H1 (cell line): ENCODE results near the gene ANKRD13B. TPM values are rescaled to one million over a fixed set of nuclear protein-coding genes. Genes with fewer than 3 reads are reported as not detected.

Source experiments
- CTCF ChIA-PET: fragments of 300-600 bp; sonication (Branson Sonifier 250); formaldehyde crosslinking; loops from one replicate; lab custom pipeline; 2021; ENCODE audit not compliant: partially characterized antibody; lab: Charles Lee
- POLR2A ChIA-PET: fragments of 300-600 bp; sonication (Branson Sonifier 250); formaldehyde crosslinking; loops from one replicate; lab custom pipeline; 2021; ENCODE audit warnings: inconsistent platforms; ENCODE audit not compliant: partially characterized antibody; lab: Charles Lee
- DNase-seq, 2 experiments: peaks; one replicate each; pipeline versions ENCODE4 v3.0.0 to v3.0.0-alpha.2; 2010 to 2022; ENCODE audit warnings: low spot score in 2 of 2, low read depth in 1 of 2, mixed read lengths in 1 of 2
- FAIRE-seq: peaks from 2 replicates; lab custom pipeline; 2011; peaks lifted over from hg19 to GRCh38; lab: Jason Lieb, UNC
- H2AFZ ChIP-seq: 2 replicates; pipeline ENCODE4 v1.8.1; 2012; ENCODE audit warnings: low read length, inconsistent platforms
- H2AK5ac ChIP-seq: 2 replicates; pipeline ENCODE4 v1.6.1; 2013; ENCODE audit warnings: low read depth, low read length
- H2BK120ac ChIP-seq: replicated peaks from 2 replicates; pipeline ENCODE3; 2013; ENCODE audit warnings: low read depth, low read length, inconsistent platforms
- H2BK12ac ChIP-seq: 2 replicates; pipeline ENCODE4 v1.6.1; 2013; ENCODE audit warnings: low read depth, low read length
- H2BK15ac ChIP-seq: 2 replicates; pipeline ENCODE4 v1.6.1; 2013; ENCODE audit warnings: low read length
- H2BK20ac ChIP-seq: 2 replicates; pipeline ENCODE4 v1.6.1; 2013; ENCODE audit warnings: low read length
- H2BK5ac ChIP-seq: 2 replicates; pipeline ENCODE4 v1.6.1; 2013; ENCODE audit warnings: low read depth, low read length
- H3K14ac ChIP-seq: 2 replicates; pipeline ENCODE4 v1.6.1; 2013; ENCODE audit warnings: inconsistent platforms; ENCODE audit not compliant: insufficient read length
- H3K18ac ChIP-seq: 2 replicates; pipeline ENCODE4 v1.6.1; 2013; ENCODE audit warnings: low read length; ENCODE audit errors: extremely low read depth
- H3K23ac ChIP-seq: 2 replicates; pipeline ENCODE4 v1.6.1; 2013; ENCODE audit warnings: inconsistent platforms; ENCODE audit not compliant: insufficient read length
- H3K23me2 ChIP-seq: 2 replicates; pipeline ENCODE4 v1.6.1; 2013; ENCODE audit warnings: low read depth, low read length
- H3K27ac ChIP-seq: 2 replicates; pipeline ENCODE4 v1.6.1; 2011; ENCODE audit warnings: low read depth, low read length, inconsistent platforms
- H3K27me3 ChIP-seq, 4 experiments: replicated peaks in 1 of 4; 1 replicate in 1 of 4; 2 replicates in 3 of 4; pipeline versions ENCODE4 v1.6.1 to v1.8.1; 2011 to 2013; ENCODE audit warnings: low read length in 3 of 4, mild to moderate bottlenecking in 3 of 4, inconsistent platforms in 2 of 4, mixed read lengths in 2 of 4, moderate library complexity in 1 of 4; ENCODE audit not compliant: control insufficient read depth in 3 of 4, insufficient read depth in 3 of 4; ENCODE audit errors: extremely low read depth in 1 of 4
- H3K36me3 ChIP-seq, 4 experiments: 2 replicates each; pipeline versions ENCODE4 v1.6.1 to v1.8.1; 2011 to 2013; ENCODE audit warnings: mild to moderate bottlenecking in 4 of 4, low read length in 3 of 4, moderate library complexity in 2 of 4, control low read depth in 1 of 4, inconsistent platforms in 1 of 4; ENCODE audit not compliant: insufficient read depth in 4 of 4, control insufficient read depth in 2 of 4
- H3K4ac ChIP-seq: replicated peaks from 2 replicates; pipeline ENCODE3; 2013; ENCODE audit warnings: low read length, low read depth, mixed read lengths, inconsistent platforms; ENCODE audit not compliant: insufficient read length
- H3K4me1 ChIP-seq, 4 experiments: replicated peaks in 1 of 4; 1 replicate in 1 of 4; 2 replicates in 3 of 4; pipeline versions ENCODE4 v1.6.1 to v1.8.1; 2011 to 2013; ENCODE audit warnings: low read length in 3 of 4, inconsistent platforms in 2 of 4, mixed read lengths in 1 of 4; ENCODE audit not compliant: insufficient read depth in 4 of 4, control insufficient read depth in 3 of 4
- H3K4me2 ChIP-seq, 2 experiments: 2 replicates each; pipeline versions ENCODE4 v1.6.1 to v1.8.1; 2011 to 2013; ENCODE audit warnings: low read depth in 2 of 2, low read length in 2 of 2, control low read depth in 1 of 2, inconsistent platforms in 1 of 2, mild to moderate bottlenecking in 1 of 2; ENCODE audit not compliant: insufficient read depth in 1 of 2
- H3K4me3 ChIP-seq, 4 experiments: fragments of 200-600, 300-600 bp in 1 of 4; sonication (generic), shearing (Covaris generic), sonication (Bioruptor Twin) in 1 of 4; 2 replicates each; pipeline versions ENCODE4 v1.5.1 to v1.8.1; 2011 to 2016; ENCODE audit warnings: low read length in 4 of 4, low read depth in 3 of 4, control low read depth in 2 of 4, inconsistent platforms in 2 of 4, mild to moderate bottlenecking in 2 of 4, mixed read lengths in 1 of 4, moderate library complexity in 1 of 4; ENCODE audit not compliant: insufficient read depth in 2 of 4; ENCODE audit errors: extremely low read depth in 1 of 4
- H3K56ac ChIP-seq: replicated peaks from 2 replicates; pipeline ENCODE3; 2013; ENCODE audit warnings: low read depth, mild to moderate bottlenecking, mixed read lengths, low read length, inconsistent platforms; ENCODE audit not compliant: insufficient read length
- H3K79me1 ChIP-seq: 2 replicates; pipeline ENCODE4 v1.6.1; 2013; ENCODE audit warnings: low read depth, low read length, control low read depth
- H3K79me2 ChIP-seq, 2 experiments: 2 replicates each; pipeline versions ENCODE4 v1.6.1 to v1.8.1; 2012 to 2013; ENCODE audit warnings: low read length in 2 of 2, mild to moderate bottlenecking in 2 of 2, inconsistent platforms in 1 of 2; ENCODE audit not compliant: insufficient read depth in 2 of 2, control insufficient read depth in 1 of 2
- H3K9ac ChIP-seq, 4 experiments: replicated peaks in 1 of 4; 1 replicate in 1 of 4; 2 replicates in 3 of 4; pipeline versions ENCODE4 v1.6.1 to v1.8.1; 2011 to 2013; ENCODE audit warnings: low read depth in 3 of 4, low read length in 3 of 4, control low read depth in 2 of 4, mild to moderate bottlenecking in 2 of 4, moderate library complexity in 2 of 4, inconsistent platforms in 1 of 4; ENCODE audit errors: extremely low read depth in 1 of 4
- H3K9me3 ChIP-seq, 2 experiments: 2 replicates each; pipeline versions ENCODE4 v1.6.1 to v1.8.1; 2012 to 2013; ENCODE audit warnings: mild to moderate bottlenecking in 2 of 2, moderate library complexity in 2 of 2, control low read depth in 1 of 2, inconsistent platforms in 1 of 2, low read depth in 1 of 2, low read length in 1 of 2, mixed read lengths in 1 of 2; ENCODE audit not compliant: insufficient read depth in 2 of 2
- H4K20me1 ChIP-seq, 2 experiments: replicated peaks in 1 of 2; 2 replicates each; pipeline versions ENCODE3 to v1.8.1; 2011 to 2013; ENCODE audit warnings: inconsistent platforms in 2 of 2, low read length in 2 of 2, mild to moderate bottlenecking in 1 of 2; ENCODE audit not compliant: insufficient read depth in 2 of 2, control insufficient read depth in 1 of 2
- H4K5ac ChIP-seq: 2 replicates; pipeline ENCODE4 v1.6.1; 2013; ENCODE audit warnings: low read length, low read depth, mixed read lengths, inconsistent platforms; ENCODE audit not compliant: insufficient read length
- H4K8ac ChIP-seq: 2 replicates; pipeline ENCODE4 v1.8.0; 2013; ENCODE audit warnings: mild to moderate bottlenecking, moderate library complexity, low read length, inconsistent platforms; ENCODE audit not compliant: insufficient read depth; ENCODE audit errors: extremely low read depth
- H4K91ac ChIP-seq: replicated peaks from 2 replicates; pipeline ENCODE3; 2013; ENCODE audit warnings: low read length, mixed read lengths, inconsistent platforms; ENCODE audit not compliant: insufficient read length
- CBX8 ChIP-seq: fragments of 300-800, 300-1000 bp; sonication (generic); IDR thresholded peaks from 2 replicates; pipeline ENCODE4 v1.7.1; 2016; ENCODE audit warnings: low read depth, low read length, borderline replicate concordance
- CEBPB ChIP-seq: IDR thresholded peaks from 2 replicates; pipeline ENCODE4 v1.6.1; 2012; ENCODE audit warnings: low read depth, low read length
- CTBP2 ChIP-seq: IDR thresholded peaks from 2 replicates; pipeline ENCODE4 v1.7.0; 2011; ENCODE audit warnings: borderline replicate concordance, mild to moderate bottlenecking, moderate library complexity, mixed read lengths, low read length; ENCODE audit not compliant: insufficient read depth, insufficient read length
- FOSL1 ChIP-seq: IDR thresholded peaks from 2 replicates; pipeline ENCODE4 v1.6.1; 2011; ENCODE audit warnings: mild to moderate bottlenecking, low read depth, low read length, moderate library complexity; ENCODE audit not compliant: insufficient read depth
- JUN ChIP-seq: IDR thresholded peaks from 2 replicates; pipeline ENCODE4 v1.6.1; 2011; ENCODE audit warnings: low read depth, mild to moderate bottlenecking, improper control_type of control experiment, low read length
- MAFK ChIP-seq: IDR thresholded peaks from 2 replicates; pipeline ENCODE4 v1.6.1; 2012; ENCODE audit warnings: low read depth, mild to moderate bottlenecking, improper control_type of control experiment, low read length
- NANOG ChIP-seq: IDR thresholded peaks from 2 replicates; pipeline ENCODE4 v1.6.1; 2011; ENCODE audit warnings: low read length, low read depth, mild to moderate bottlenecking, inconsistent platforms; ENCODE audit not compliant: insufficient read depth, poor library complexity, severe bottlenecking
- NRF1 ChIP-seq: IDR thresholded peaks from 2 replicates; pipeline ENCODE4 v1.6.1; 2011; ENCODE audit warnings: mild to moderate bottlenecking, low read depth, low read length, improper control_type of control experiment
- SIRT6 ChIP-seq: IDR thresholded peaks from one replicate; pipeline ENCODE4 v1.7.1; 2012; ENCODE audit warnings: low read length, inconsistent platforms
- SP2 ChIP-seq: IDR thresholded peaks from 2 replicates; pipeline ENCODE4 v1.6.1; 2012; ENCODE audit warnings: mild to moderate bottlenecking, low read length, inconsistent platforms
- SUZ12 ChIP-seq: fragments of 200-600 bp; sonication (generic); IDR thresholded peaks from 2 replicates; pipeline ENCODE4 v1.6.1; 2012; ENCODE audit warnings: mild to moderate bottlenecking, inconsistent platforms, low read length, moderate library complexity, mixed read lengths
- ZNF274 ChIP-seq: IDR thresholded peaks from 2 replicates; pipeline ENCODE4 v1.7.0; 2012; ENCODE audit warnings: low read length, borderline replicate concordance; ENCODE audit errors: extremely low read depth
- polyA plus RNA-seq, 7 experiments: library from polyadenylated mRNA; depleted of rRNA in 3 of 7; stranded (reverse) in 5 of 7; unstranded in 2 of 7; fragments of >200 nt in 5 of 7; fragments of 200-250 nt in 2 of 7; gene quantifications; 1 replicate in 5 of 7; 2 replicates in 1 of 7; 4 replicates in 1 of 7; pipeline versions ENCODE4 v1.2.1 to v1.2.3, GENCODE V29; 2011 to 2013; ENCODE audit warnings: missing spikeins in 2 of 7, mixed read lengths in 2 of 7
- total RNA-seq: library from RNA; stranded (reverse); fragmentation: NEBNext Ultra II Directional; extraction: Animal tissue kit (Norgen Biotek cat#: 25700); gene quantifications from 2 replicates; pipeline ENCODE4 v1.2.1, GENCODE V29; 2021
- TF ChIP-seq, protein P1 (sequence below): IDR thresholded peaks from 2 replicates; pipeline ENCODE4 v1.6.1; 2012; ENCODE audit warnings: inconsistent platforms
- TF ChIP-seq, protein P2 (sequence below): IDR thresholded peaks from 2 replicates; pipeline ENCODE4 v1.6.1; 2011; ENCODE audit warnings: low read length, improper control_type of control experiment

ANKRD13B gene
- total and polyA plus RNA-seq, 2 of the 8 experiments (the other 6 are each of a cell fraction or from before 2014, with no cell fraction given) = 16.4 to 48.5 TPM

DNA sequence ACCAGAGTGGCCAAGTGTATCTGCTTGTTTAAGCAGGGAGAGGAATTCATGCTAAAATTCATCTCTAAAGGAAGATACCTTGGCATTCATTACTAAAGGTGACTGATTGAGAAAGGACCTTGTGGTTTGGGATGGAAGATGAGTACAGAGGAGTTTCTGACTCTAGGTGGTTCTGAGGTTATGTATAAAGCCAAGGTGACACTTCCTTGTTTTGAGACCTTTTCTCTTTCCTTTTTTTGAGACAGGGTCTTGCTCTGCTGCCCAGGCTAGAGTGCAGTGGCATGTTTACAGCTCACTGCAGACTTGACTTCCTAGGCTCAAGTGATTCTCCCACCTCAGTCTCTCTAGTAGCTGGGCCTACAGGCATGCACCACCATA lies 35.2 kb upstream of the ANKRD13B start:
- no peak for FAIRE-seq
- Histone ChIP-seq H3K4ac (no peak overlapping the region), H3K18ac (no peak overlapping the region), H3K4me1 (no peaks in the 10 kb centered on the region), H3K36me3 (no peaks in the 10 kb centered on the region), H4K5ac (no peak overlapping the region), H3K79me2 (no peaks in the 10 kb centered on the region), H4K20me1 (no peaks in the 10 kb centered on the region), H3K9ac (no peak overlapping the region), H3K27ac (no peak overlapping the region), H3K9me3 (no peaks in the 10 kb centered on the region), H3K79me1 (no peaks in the 10 kb centered on the region), H3K4me2 (no peak overlapping the region), H2BK12ac (no peak overlapping the region), H2AK5ac (no peak overlapping the region), H2AFZ (no peak overlapping the region), H3K56ac (no peak overlapping the region), H3K14ac (no peak overlapping the region), H3K23ac (no peak overlapping the region), H2BK20ac (no peak overlapping the region), H2BK15ac (no peak overlapping the region), H3K27me3 (no peaks in the 10 kb centered on the region), H3K23me2 (no peaks in the 10 kb centered on the region), H3K4me3 (no peak overlapping the region), H2BK120ac (no peak overlapping the region), H4K91ac (no peak overlapping the region), H4K8ac (no peak overlapping the region), H2BK5ac (no peak overlapping the region)
- ChIA-PET CTCF (interaction anchor here (1.2 to 1.3 kb wide), 2 partner anchors 15 to 441 kb away, joined by 3 to 7 read pairs; no protein-coding TSS in a partner anchor), POLR2A (no interaction called here)
- DNase-seq = no peak
- TF ChIP-seq NANOG (no peak), JUN (no peak), CBX8 (no peak), CEBPB (no peak), MAFK (no peak), ZNF274 (no peak), SP2 (no peak), FOSL1 (no peak), SUZ12 (no peak), SIRT6 (no peak), CTBP2 (no peak), NRF1 (no peak)
- TF ChIP-seq, protein P1, sequence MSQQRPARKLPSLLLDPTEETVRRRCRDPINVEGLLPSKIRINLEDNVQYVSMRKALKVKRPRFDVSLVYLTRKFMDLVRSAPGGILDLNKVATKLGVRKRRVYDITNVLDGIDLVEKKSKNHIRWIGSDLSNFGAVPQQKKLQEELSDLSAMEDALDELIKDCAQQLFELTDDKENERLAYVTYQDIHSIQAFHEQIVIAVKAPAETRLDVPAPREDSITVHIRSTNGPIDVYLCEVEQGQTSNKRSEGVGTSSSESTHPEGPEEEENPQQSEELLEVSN = no peak
- TF ChIP-seq, protein P2, sequence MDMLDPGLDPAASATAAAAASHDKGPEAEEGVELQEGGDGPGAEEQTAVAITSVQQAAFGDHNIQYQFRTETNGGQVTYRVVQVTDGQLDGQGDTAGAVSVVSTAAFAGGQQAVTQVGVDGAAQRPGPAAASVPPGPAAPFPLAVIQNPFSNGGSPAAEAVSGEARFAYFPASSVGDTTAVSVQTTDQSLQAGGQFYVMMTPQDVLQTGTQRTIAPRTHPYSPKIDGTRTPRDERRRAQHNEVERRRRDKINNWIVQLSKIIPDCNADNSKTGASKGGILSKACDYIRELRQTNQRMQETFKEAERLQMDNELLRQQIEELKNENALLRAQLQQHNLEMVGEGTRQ = no peak
